Measurements from ENCODE around the gene ANKRD24.

- no peak for TF ChIP-seq CTCF (conservative IDR thresholded peaks at IDR 0.05; ENCODE audit: low read depth in 2 of 2)
- no peak for TF ChIP-seq POLR2AphosphoS5 (IDR thresholded peaks at IDR 0.05; ENCODE audit: low read depth)
- TF ChIP-seq ZNF331 (CRISPR knock-in tag; IDR thresholded peaks at IDR 0.05; ENCODE audit: low read depth) = no peak
- TF ChIP-seq EZH2 (IDR thresholded peaks at IDR 0.05; ENCODE audit: low read depth, unreplicated experiment) = no peak
- no peak for TF ChIP-seq ETS1 (IDR thresholded peaks at IDR 0.05)
- no peak for TF ChIP-seq EZH2phosphoT487 (IDR thresholded peaks at IDR 0.05; ENCODE audit: unreplicated experiment)
- no peak for TF ChIP-seq JUNB (IDR thresholded peaks at IDR 0.05; ENCODE audit: unreplicated experiment)
- TF ChIP-seq REST (IDR thresholded peaks at IDR 0.05; ENCODE audit: unreplicated experiment) = no peak
These were observed 18.6 kb downstream of the ANKRD24 start for GRCh38 chr19:4200940-4201542.
